Endothelial cell of umbilical vein (primary cell): ENCODE measurements around the gene ANKS1B. TPM values are rescaled to one million over a fixed set of nuclear protein-coding genes. Genes with fewer than 3 reads are reported as not detected.

ENCODE experiments used
- BruUV-seq: library from RNA; stranded (reverse); fragments of 400-500 nt; replicated peaks from 2 replicates; lab custom pipeline; 2021; lab: Mats Ljungman, UMichigan
- CTCF ChIA-PET: fragments of 300-600, 350-600 bp; sonication (Branson Sonifier 250); formaldehyde crosslinking; loops from one replicate; lab custom pipeline; 2021; ENCODE audit warnings: antibody characterized with exemption, inconsistent platforms; lab: Charles Lee
- POLR2A ChIA-PET: fragments of 300-600, 350-600 bp; sonication (Branson Sonifier 250); formaldehyde crosslinking; loops from one replicate; lab custom pipeline; 2021; ENCODE audit warnings: antibody characterized with exemption, inconsistent platforms; lab: Charles Lee
- DNase-seq: peaks from one replicate; pipeline ENCODE4 v3.0.0-alpha.2; 2011; ENCODE audit warnings: low read depth, low spot score
- FAIRE-seq: peaks from 2 replicates; lab custom pipeline; 2011; peaks lifted over from hg19 to GRCh38; lab: Jason Lieb, UNC
- H2AFZ ChIP-seq: 2 replicates; pipeline ENCODE4 v1.6.0; 2012; ENCODE audit warnings: low read depth, low read length, control low read depth, inconsistent platforms
- H3K27ac ChIP-seq: 2 replicates; pipeline ENCODE4 v1.5.1; 2011; ENCODE audit warnings: low read depth, mild to moderate bottlenecking, control low read depth, low read length, moderate library complexity; ENCODE audit not compliant: insufficient read depth
- H3K27me3 ChIP-seq, 2 experiments: 2 replicates each; pipeline versions ENCODE4 v1.6.0 to v1.6.1; 2011; ENCODE audit warnings: low read length in 2 of 2, mixed read lengths in 1 of 2; ENCODE audit not compliant: control insufficient read depth in 2 of 2, insufficient read depth in 2 of 2
- H3K36me3 ChIP-seq, 2 experiments: 2 replicates in 1 of 2; 3 replicates in 1 of 2; pipeline ENCODE4 v1.5.1; 2011; ENCODE audit warnings: low read length in 2 of 2, mild to moderate bottlenecking in 1 of 2, moderate library complexity in 1 of 2; ENCODE audit not compliant: control insufficient read depth in 2 of 2, insufficient read depth in 2 of 2; ENCODE audit errors: extremely low read depth in 1 of 2
- H3K4me1 ChIP-seq: 3 replicates; pipeline ENCODE4 v1.5.1; 2011; ENCODE audit warnings: mild to moderate bottlenecking, low read length; ENCODE audit not compliant: control insufficient read depth, insufficient read depth; ENCODE audit errors: extremely low read depth
- H3K4me2 ChIP-seq: 2 replicates; pipeline ENCODE4 v1.6.1; 2011; ENCODE audit warnings: low read length, control low read depth, mixed read lengths; ENCODE audit not compliant: insufficient read depth
- H3K4me3 ChIP-seq, 3 experiments: fragments of 200-600 bp in 1 of 3; sonication (generic), shearing (Covaris generic) in 1 of 3; replicated peaks in 1 of 3; 2 replicates each; pipeline ENCODE4 v1.5.1; 2011 to 2016; ENCODE audit warnings: control low read depth in 3 of 3, low read length in 3 of 3, mild to moderate bottlenecking in 2 of 3, inconsistent platforms in 1 of 3, low read depth in 1 of 3, moderate library complexity in 1 of 3; ENCODE audit not compliant: insufficient read depth in 1 of 3
- H3K79me2 ChIP-seq: 2 replicates; pipeline ENCODE4 v1.6.0; 2012; ENCODE audit warnings: low read length, inconsistent platforms; ENCODE audit not compliant: control insufficient read depth, insufficient read depth
- H3K9ac ChIP-seq: replicated peaks from 2 replicates; pipeline ENCODE3; 2011; ENCODE audit warnings: low read length, control low read depth; ENCODE audit not compliant: insufficient read depth; ENCODE audit errors: extremely low read depth
- H3K9me1 ChIP-seq: replicated peaks from 3 replicates; pipeline ENCODE4 v1.6.0; 2011; ENCODE audit warnings: mild to moderate bottlenecking, low read length; ENCODE audit not compliant: control insufficient read depth, insufficient read depth; ENCODE audit errors: extremely low read depth
- H3K9me3 ChIP-seq: replicated peaks from 2 replicates; pipeline ENCODE4 v1.5.1; 2012; ENCODE audit warnings: low read length, inconsistent platforms; ENCODE audit not compliant: control insufficient read depth, insufficient read depth
- H4K20me1 ChIP-seq: replicated peaks from 2 replicates; pipeline ENCODE3; 2011; ENCODE audit warnings: mild to moderate bottlenecking, low read length; ENCODE audit not compliant: control insufficient read depth, insufficient read depth; ENCODE audit errors: extremely low read depth
- EZH2 ChIP-seq: IDR thresholded peaks from 2 replicates; pipeline ENCODE4 v1.6.1; 2012; ENCODE audit warnings: borderline replicate concordance, low read depth, mild to moderate bottlenecking, moderate library complexity, low read length, inconsistent platforms; ENCODE audit not compliant: severe bottlenecking
- FOS ChIP-seq: IDR thresholded peaks from 2 replicates; pipeline ENCODE4 v1.6.1; 2011; ENCODE audit warnings: mild to moderate bottlenecking, low read length, moderate library complexity, borderline replicate concordance; ENCODE audit not compliant: insufficient read depth
- GATA2 ChIP-seq: IDR thresholded peaks from 2 replicates; pipeline ENCODE4 v1.7.0; 2011; ENCODE audit warnings: low read depth, mild to moderate bottlenecking, moderate library complexity, mixed read lengths, low read length; ENCODE audit not compliant: insufficient read length, insufficient read depth
- JUN ChIP-seq: IDR thresholded peaks from 2 replicates; pipeline ENCODE4 v1.6.1; 2011; ENCODE audit warnings: borderline replicate concordance, low read depth; ENCODE audit not compliant: insufficient read length, insufficient read depth
- MYC ChIP-seq: IDR thresholded peaks from one replicate; pipeline ENCODE4 v1.6.1; 2011; ENCODE audit warnings: mild to moderate bottlenecking, low read depth, low read length
- POLR2A ChIP-seq: IDR thresholded peaks from 2 replicates; pipeline ENCODE4 v1.6.1; 2012; ENCODE audit warnings: low read depth, mild to moderate bottlenecking, control low read depth, low read length
- POLR2AphosphoS5 ChIP-seq: IDR thresholded peaks from 2 replicates; pipeline ENCODE4 v1.6.1; 2012; ENCODE audit warnings: low read depth, mild to moderate bottlenecking, control low read depth, low read length, moderate library complexity; ENCODE audit not compliant: insufficient read depth
- dilution Hi-C: fragments of 300-500 bp; cut with MboI; formaldehyde crosslinking; loops from one replicate; pipeline ENCODE4 v1.15.0; 2019; ENCODE audit warnings: low sequenced_read_pairs; ENCODE audit not compliant: extremely low pct_ligation_motif_present
- intact Hi-C: fragments of 100-400 bp; cut with micrococcal nuclease; formaldehyde crosslinking; loops from one replicate; pipeline ENCODE4 v1.10.0; 2022
- polyA plus RNA-seq, 4 experiments: library from polyadenylated mRNA; depleted of rRNA in 3 of 4; stranded (reverse) in 3 of 4; unstranded in 1 of 4; fragments of >200 nt; gene quantifications; 2 replicates each; pipeline versions ENCODE4 v1.2.1 to v1.2.3, GENCODE V29; 2011 to 2012; ENCODE audit warnings: missing spikeins in 1 of 4
- total RNA-seq: library from RNA; stranded (reverse); gene quantifications from 2 replicates; pipeline ENCODE4 v1.2.3, GENCODE V29; 2021
- TF ChIP-seq, protein P1 (sequence below): IDR thresholded peaks from 2 replicates; pipeline ENCODE4 v1.6.1; 2011; ENCODE audit not compliant: insufficient read depth, insufficient read length
- TF ChIP-seq, protein P2 (sequence below), 2 donors: IDR thresholded peaks; 1 replicate in 1 of 2; 2 replicates in 1 of 2; pipeline ENCODE4 v1.5.1; 2011; ENCODE audit warnings: low read length in 2 of 2, mild to moderate bottlenecking in 2 of 2, moderate library complexity in 2 of 2, control low read depth in 1 of 2, inconsistent platforms in 1 of 2, low read depth in 1 of 2; ENCODE audit not compliant: insufficient read depth in 1 of 2; ENCODE audit errors: extremely low read depth in 1 of 2

The ANKS1B gene
- total and polyA plus RNA-seq, 2 donors (not counting 3 experiments of a cell fraction or from before 2014, with no cell fraction given), result 0.15 to 0.38 TPM

DNA sequence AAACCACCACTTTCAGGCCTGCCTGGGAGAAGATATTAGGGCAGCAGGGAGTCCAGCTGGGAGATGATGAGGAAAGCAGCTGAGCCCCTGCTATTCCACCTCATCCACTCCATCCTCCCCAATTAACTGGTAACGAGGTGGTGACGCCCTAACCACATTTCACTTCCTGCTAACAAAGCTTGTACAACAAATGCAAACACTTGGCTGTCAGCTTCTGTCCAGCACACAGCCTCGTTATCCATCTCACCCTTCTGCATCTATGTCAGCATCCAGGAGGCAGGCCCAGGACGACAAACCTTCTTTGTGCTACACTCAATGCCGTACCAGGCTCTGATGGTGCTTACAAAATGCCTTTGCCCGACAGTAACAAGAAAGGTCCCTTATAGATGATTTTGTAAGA, 1114.2 kb downstream of the ANKS1B start:
- no peak for FAIRE-seq
- dilution Hi-C loops, result no loop called here
- CTCF ChIA-PET, result no interaction called here

More for the DNA sequence above, 1114.2 kb downstream of the ANKS1B start:
- H3K79me2 ChIP-seq, result no peaks in the 10 kb centered on the region
- no peak overlapping the region for H2AFZ ChIP-seq
- H3K27ac ChIP-seq, result no peak overlapping the region
- DNase-seq, result no peak
- intact Hi-C loops, result no loop called here
- no TSS peak for BruUV-seq
- H3K9me3 ChIP-seq, result no peaks in the 10 kb centered on the region
- POLR2A ChIA-PET, result no interaction called here
- TF ChIP-seq POLR2AphosphoS5, result no peak
- no peak for TF ChIP-seq POLR2A
- TF ChIP-seq FOS, result no peak
- TF ChIP-seq, protein P1, sequence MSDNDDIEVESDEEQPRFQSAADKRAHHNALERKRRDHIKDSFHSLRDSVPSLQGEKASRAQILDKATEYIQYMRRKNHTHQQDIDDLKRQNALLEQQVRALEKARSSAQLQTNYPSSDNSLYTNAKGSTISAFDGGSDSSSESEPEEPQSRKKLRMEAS, result no peak
- no peak for TF ChIP-seq EZH2
- no peak for TF ChIP-seq JUN
- no peak for TF ChIP-seq GATA2
- TF ChIP-seq MYC, result no peak
- TF ChIP-seq, protein P2, sequence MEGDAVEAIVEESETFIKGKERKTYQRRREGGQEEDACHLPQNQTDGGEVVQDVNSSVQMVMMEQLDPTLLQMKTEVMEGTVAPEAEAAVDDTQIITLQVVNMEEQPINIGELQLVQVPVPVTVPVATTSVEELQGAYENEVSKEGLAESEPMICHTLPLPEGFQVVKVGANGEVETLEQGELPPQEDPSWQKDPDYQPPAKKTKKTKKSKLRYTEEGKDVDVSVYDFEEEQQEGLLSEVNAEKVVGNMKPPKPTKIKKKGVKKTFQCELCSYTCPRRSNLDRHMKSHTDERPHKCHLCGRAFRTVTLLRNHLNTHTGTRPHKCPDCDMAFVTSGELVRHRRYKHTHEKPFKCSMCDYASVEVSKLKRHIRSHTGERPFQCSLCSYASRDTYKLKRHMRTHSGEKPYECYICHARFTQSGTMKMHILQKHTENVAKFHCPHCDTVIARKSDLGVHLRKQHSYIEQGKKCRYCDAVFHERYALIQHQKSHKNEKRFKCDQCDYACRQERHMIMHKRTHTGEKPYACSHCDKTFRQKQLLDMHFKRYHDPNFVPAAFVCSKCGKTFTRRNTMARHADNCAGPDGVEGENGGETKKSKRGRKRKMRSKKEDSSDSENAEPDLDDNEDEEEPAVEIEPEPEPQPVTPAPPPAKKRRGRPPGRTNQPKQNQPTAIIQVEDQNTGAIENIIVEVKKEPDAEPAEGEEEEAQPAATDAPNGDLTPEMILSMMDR (IDR thresholded peaks at IDR 0.05; ENCODE audit: extremely low read depth in 1 of 2, insufficient read depth in 1 of 2, low read depth in 1 of 2, low read length in 2 of 2), result no peak
- no peaks in the 10 kb centered on the region for H4K20me1 ChIP-seq
- no peak overlapping the region for H3K9ac ChIP-seq
- H3K27me3 ChIP-seq, result peaks cover 0 to 1% of the 10 kb centered on the region in 2 experiments
- H3K4me1 ChIP-seq, result no peaks in the 10 kb centered on the region
- H3K4me3 ChIP-seq, result no peak overlapping the region
- H3K9me1 ChIP-seq, result no peaks in the 10 kb centered on the region
- no peak overlapping the region for H3K4me2 ChIP-seq
- H3K36me3 ChIP-seq, result no peaks in the 10 kb centered on the region
